Hepatocyte (in vitro differentiated cells): ENCODE results near the gene KRTAP21-1. TPM values are rescaled to one million over a fixed set of nuclear protein-coding genes. Genes with fewer than 3 reads are reported as not detected.

Experiments used
- DNase-seq: peaks from one replicate; pipeline ENCODE4 v3.0.0-alpha.2; 2016; ENCODE audit warnings: low spot score
- H2AFZ ChIP-seq: fragments of 200-600 bp; sonication (generic); 2 replicates; pipeline ENCODE4 v1.6.0; 2016; ENCODE audit warnings: antibody characterized with exemption, mild to moderate bottlenecking
- H3K27ac ChIP-seq: fragments of 200-600 bp; sonication (generic); 2 replicates; pipeline ENCODE4 v1.5.1; 2016; ENCODE audit warnings: mild to moderate bottlenecking
- H3K27me3 ChIP-seq: fragments of 200-600 bp; sonication (generic); 2 replicates; pipeline ENCODE4 v1.6.1; 2016
- H3K36me3 ChIP-seq: fragments of 200-600 bp; sonication (generic); replicated peaks from 2 replicates; pipeline ENCODE4 v1.5.1; 2016; ENCODE audit warnings: low read depth; ENCODE audit not compliant: insufficient read depth
- H3K4me1 ChIP-seq: fragments of 200-600 bp; sonication (generic); 2 replicates; pipeline ENCODE4 v1.5.1; 2016; ENCODE audit warnings: mild to moderate bottlenecking, moderate library complexity; ENCODE audit not compliant: insufficient read depth
- H3K4me2 ChIP-seq: fragments of 200-600 bp; sonication (generic); 2 replicates; pipeline ENCODE4 v1.6.0; 2016
- H3K4me3 ChIP-seq: fragments of 200-600 bp; sonication (generic); 2 replicates; pipeline ENCODE4 v1.5.1; 2016; ENCODE audit warnings: mild to moderate bottlenecking
- H3K79me2 ChIP-seq: fragments of 200-600 bp; sonication (generic); 2 replicates; pipeline ENCODE4 v1.6.0; 2017; ENCODE audit warnings: mild to moderate bottlenecking
- H3K9me2 ChIP-seq: fragments of 200-600 bp; sonication (generic); replicated peaks from 2 replicates; pipeline ENCODE4 v1.6.0; 2017; ENCODE audit warnings: mild to moderate bottlenecking; ENCODE audit not compliant: insufficient read depth
- H3K9me3 ChIP-seq: fragments of 200-600 bp; sonication (generic); 2 replicates; pipeline ENCODE4 v1.5.1; 2016; ENCODE audit warnings: low read depth, mild to moderate bottlenecking
- H4K20me1 ChIP-seq: fragments of 200-600 bp; sonication (generic); 2 replicates; pipeline ENCODE4 v1.6.0; 2016; ENCODE audit warnings: mild to moderate bottlenecking; ENCODE audit not compliant: insufficient read depth, poor library complexity, severe bottlenecking
- EZH2 ChIP-seq: fragments of 200-600 bp; sonication (generic); IDR thresholded peaks from 2 replicates; pipeline ENCODE4 v1.6.1; 2016; ENCODE audit warnings: antibody characterized with exemption, mild to moderate bottlenecking, borderline replicate concordance
- EZH2phosphoT487 ChIP-seq: fragments of 200-600 bp; sonication (generic); IDR thresholded peaks from one replicate; pipeline ENCODE4 v1.6.1; 2018; ENCODE audit warnings: antibody characterized with exemption, mild to moderate bottlenecking, low read depth, moderate library complexity; ENCODE audit not compliant: unreplicated experiment, severe bottlenecking
- WGBS: methylation state at CpG from one replicate; pipeline ENCODE4 v1.1.6; 2016; ENCODE audit warnings: low lambda C conversion rate; ENCODE audit errors: missing lambda C conversion rate; 5-methylcytosine and 5-hydroxymethylcytosine counted together
- polyA plus RNA-seq: library from polyadenylated mRNA; unstranded; fragments of >200 nt; fragmentation: Nextera tagmentation; extraction: Ambion mirVana; gene quantifications from 2 replicates; pipeline ENCODE4 v1.2.1, GENCODE V29; 2016
- total RNA-seq: library from RNA; depleted of rRNA; stranded (reverse); fragments of >200 nt; gene quantifications from 2 replicates; pipeline ENCODE4 v1.2.3, GENCODE V29; 2014
- TF ChIP-seq, protein P1 (sequence below): fragments of 200-600 bp; sonication (generic); IDR thresholded peaks from 2 replicates; pipeline ENCODE4 v1.5.1; 2016; ENCODE audit warnings: antibody characterized with exemption, mild to moderate bottlenecking; ENCODE audit not compliant: poor library complexity

Gene KRTAP21-1
- total and polyA plus RNA-seq, 2 experiments from 2014 or later = not detected

GRCh38 chr21:30717105-30717504 is 38.1 kb downstream of the KRTAP21-1 start:
- Histone ChIP-seq H3K4me2 (no peak overlapping the region), H2AFZ (no peak overlapping the region), H3K36me3 (no peaks in the 10 kb centered on the region), H3K9me2 (no peaks in the 10 kb centered on the region), H3K27me3 (no peaks in the 10 kb centered on the region), H3K79me2 (no peaks in the 10 kb centered on the region), H3K9me3 (peaks cover 3% of the 10 kb centered on the region), H3K4me3 (no peak overlapping the region), H4K20me1 (no peaks in the 10 kb centered on the region), H3K27ac (no peak overlapping the region), H3K4me1 (no peaks in the 10 kb centered on the region)
- TF ChIP-seq, protein P1, sequence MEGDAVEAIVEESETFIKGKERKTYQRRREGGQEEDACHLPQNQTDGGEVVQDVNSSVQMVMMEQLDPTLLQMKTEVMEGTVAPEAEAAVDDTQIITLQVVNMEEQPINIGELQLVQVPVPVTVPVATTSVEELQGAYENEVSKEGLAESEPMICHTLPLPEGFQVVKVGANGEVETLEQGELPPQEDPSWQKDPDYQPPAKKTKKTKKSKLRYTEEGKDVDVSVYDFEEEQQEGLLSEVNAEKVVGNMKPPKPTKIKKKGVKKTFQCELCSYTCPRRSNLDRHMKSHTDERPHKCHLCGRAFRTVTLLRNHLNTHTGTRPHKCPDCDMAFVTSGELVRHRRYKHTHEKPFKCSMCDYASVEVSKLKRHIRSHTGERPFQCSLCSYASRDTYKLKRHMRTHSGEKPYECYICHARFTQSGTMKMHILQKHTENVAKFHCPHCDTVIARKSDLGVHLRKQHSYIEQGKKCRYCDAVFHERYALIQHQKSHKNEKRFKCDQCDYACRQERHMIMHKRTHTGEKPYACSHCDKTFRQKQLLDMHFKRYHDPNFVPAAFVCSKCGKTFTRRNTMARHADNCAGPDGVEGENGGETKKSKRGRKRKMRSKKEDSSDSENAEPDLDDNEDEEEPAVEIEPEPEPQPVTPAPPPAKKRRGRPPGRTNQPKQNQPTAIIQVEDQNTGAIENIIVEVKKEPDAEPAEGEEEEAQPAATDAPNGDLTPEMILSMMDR = no peak
- TF ChIP-seq EZH2phosphoT487 = no peak
- TF ChIP-seq EZH2 = no peak
- no peak for DNase-seq
- 82% methylated on average over 2 of the region's 2 CpGs for WGBS

DNA sequence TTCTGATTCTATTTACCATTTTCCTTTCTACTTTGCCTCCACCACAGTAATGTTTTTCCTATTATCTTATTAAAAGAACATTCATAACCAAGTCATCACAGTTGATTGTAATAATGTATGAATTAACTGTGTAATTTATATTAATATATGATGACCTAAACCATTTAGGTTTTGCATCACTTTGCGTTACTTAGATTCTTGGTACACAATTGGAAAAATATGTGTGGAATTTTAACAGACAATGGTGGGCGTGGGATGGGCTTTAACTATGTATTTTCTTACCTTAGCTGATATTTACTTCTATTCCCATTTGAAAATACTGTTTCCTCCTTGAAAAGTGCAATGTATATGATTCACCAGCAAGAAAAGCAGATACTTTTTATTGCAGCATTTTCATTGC is 40.3 kb downstream of the KRTAP21-1 start:
- Histone ChIP-seq H3K4me2 (no peak overlapping the region), H3K9me3 (peaks cover 3% of the 10 kb centered on the region), H4K20me1 (no peaks in the 10 kb centered on the region), H2AFZ (no peak overlapping the region), H3K79me2 (no peaks in the 10 kb centered on the region), H3K36me3 (no peaks in the 10 kb centered on the region), H3K27ac (no peak overlapping the region), H3K4me3 (no peak overlapping the region), H3K4me1 (no peaks in the 10 kb centered on the region), H3K27me3 (no peaks in the 10 kb centered on the region), H3K9me2 (no peaks in the 10 kb centered on the region)
- 78% methylated on average over 2 of the region's 2 CpGs for WGBS
- no peak for TF ChIP-seq EZH2
- TF ChIP-seq, protein P1 = no peak
- no peak for TF ChIP-seq EZH2phosphoT487
- no peak for DNase-seq

DNA sequence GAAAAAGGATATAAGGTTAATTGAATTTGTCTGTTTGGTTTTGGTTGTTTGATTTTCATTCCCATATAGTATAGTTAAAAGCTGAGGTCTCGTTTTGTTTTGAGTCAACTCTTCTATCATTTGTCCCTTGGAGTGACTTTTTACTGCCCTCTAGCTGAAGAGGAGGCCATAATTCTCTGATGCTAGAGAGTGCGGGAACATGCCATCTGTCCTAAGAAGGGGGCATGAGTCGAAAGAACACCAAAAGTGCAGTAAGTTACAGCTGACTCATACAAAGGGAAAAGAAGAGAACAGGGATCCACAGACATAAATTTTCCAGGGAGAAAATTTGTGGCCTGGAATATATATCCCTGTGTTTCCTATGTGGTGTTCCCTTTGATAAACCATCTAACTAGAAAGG is 40.8 kb downstream of the KRTAP21-1 start:
- no peak overlapping the region for H3K4me2 ChIP-seq
- WGBS = 74% methylated on average over 3 of the region's 3 CpGs
- H4K20me1 ChIP-seq = no peaks in the 10 kb centered on the region
- H3K9me3 ChIP-seq = peaks cover 3% of the 10 kb centered on the region
- H2AFZ ChIP-seq = no peak overlapping the region
- no peaks in the 10 kb centered on the region for H3K27me3 ChIP-seq
- H3K36me3 ChIP-seq = no peaks in the 10 kb centered on the region
- no peaks in the 10 kb centered on the region for H3K9me2 ChIP-seq
- no peaks in the 10 kb centered on the region for H3K4me1 ChIP-seq
- no peak for DNase-seq
- H3K27ac ChIP-seq = no peak overlapping the region
- H3K4me3 ChIP-seq = no peak overlapping the region
- H3K79me2 ChIP-seq = no peaks in the 10 kb centered on the region
- TF ChIP-seq EZH2phosphoT487 (no peak), EZH2 (no peak)
- TF ChIP-seq, protein P1 = no peak

DNA sequence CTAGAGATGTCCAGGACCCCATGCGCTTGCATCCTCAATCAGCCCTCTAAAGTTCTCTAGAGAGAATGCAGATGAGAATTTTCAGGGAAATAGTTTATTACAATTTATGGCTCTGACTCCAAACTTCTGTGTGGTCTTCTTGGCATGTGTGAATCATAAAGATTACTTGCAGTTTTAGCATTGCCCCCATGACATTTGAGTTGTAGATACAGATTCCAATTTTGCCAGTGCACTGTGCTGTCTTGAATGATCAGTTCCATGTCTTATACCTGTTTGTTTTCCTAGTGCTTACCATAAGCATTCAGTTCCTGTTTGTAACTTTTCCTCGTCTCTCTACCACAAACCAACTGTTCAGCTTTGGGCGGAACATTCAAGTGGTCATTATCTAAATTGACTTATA is 41.5 kb downstream of the KRTAP21-1 start:
- Histone ChIP-seq H3K4me1 (no peaks in the 10 kb centered on the region), H3K9me3 (peaks cover 3% of the 10 kb centered on the region), H2AFZ (no peak overlapping the region), H3K4me3 (no peak overlapping the region), H3K4me2 (no peak overlapping the region), H3K9me2 (no peaks in the 10 kb centered on the region), H3K27me3 (no peaks in the 10 kb centered on the region), H3K36me3 (no peaks in the 10 kb centered on the region), H3K27ac (no peak overlapping the region), H4K20me1 (no peaks in the 10 kb centered on the region), H3K79me2 (no peaks in the 10 kb centered on the region)
- TF ChIP-seq, protein P1 = no peak
- no peak for TF ChIP-seq EZH2phosphoT487
- TF ChIP-seq EZH2 = no peak
- WGBS = 90% methylated on average over 3 of the region's 3 CpGs
- DNase-seq = no peak
